Measurements from ENCODE around the gene SMIM36.

- TF ChIP-seq EZH2 (IDR thresholded peaks at IDR 0.05; ENCODE audit: borderline replicate concordance, low read length) = no peak
- no peak for TF ChIP-seq CTCF (IDR thresholded peaks at IDR 0.05; ENCODE audit: low read length)
These were observed 68.8 kb downstream of the SMIM36 start for GRCh38 chr17:55442462-55442861.
